IPS-11a (cell line): ENCODE data around the gene SESN3.
"Not testable (repeated sequence)": the region's sequence is repeated elsewhere in the genome, so short reads cannot be mapped to it uniquely, and the experiment has no call there.

Experiments
- H3K4me3 ChIP-seq: one replicate; pipeline ENCODE4 v1.5.1; 2013; ENCODE audit warnings: low read depth, low read length, control low read depth

The SESN3 gene

DNA sequence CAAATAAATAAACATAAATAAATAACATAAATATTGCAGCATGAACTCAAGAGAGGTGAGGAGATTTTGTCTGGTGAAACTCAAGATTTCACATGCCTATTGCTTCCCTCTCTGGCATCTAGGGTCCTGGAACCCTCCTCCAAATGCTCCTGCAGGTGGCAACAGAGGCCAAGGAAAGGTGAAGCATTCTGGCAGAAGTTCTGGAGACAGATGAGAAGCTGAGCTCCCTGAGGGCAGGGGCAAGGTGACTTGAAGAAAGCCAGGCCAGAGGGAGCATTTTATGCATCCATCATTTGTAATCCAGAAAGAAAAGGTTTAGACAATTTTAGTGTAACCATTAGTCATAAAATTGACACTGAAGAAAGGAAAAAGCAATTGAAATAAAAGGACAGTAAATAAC, 76.5 kb downstream of the SESN3 start:
- no peak overlapping the region for H3K4me3 ChIP-seq

DNA sequence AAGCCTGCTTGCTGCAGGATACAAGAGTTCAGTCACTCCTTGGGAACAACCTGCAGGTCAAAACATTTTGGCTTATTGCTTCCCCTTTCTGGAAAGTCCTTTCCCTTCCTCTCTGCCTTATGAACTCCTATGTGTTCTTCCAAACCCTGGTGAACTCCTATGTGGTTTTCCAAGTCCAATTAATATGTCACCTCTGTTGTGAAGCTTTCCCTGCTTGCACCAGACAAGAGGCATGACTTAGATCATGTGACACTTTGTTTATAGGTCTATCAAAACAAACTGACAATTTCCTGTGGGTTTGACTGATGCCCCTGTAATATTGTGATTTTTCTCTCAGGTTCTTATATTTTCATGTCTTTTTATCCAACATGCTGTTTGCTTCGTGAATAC, 77.2 kb downstream of the SESN3 start:
- H3K4me3 ChIP-seq: no peak overlapping the region

DNA sequence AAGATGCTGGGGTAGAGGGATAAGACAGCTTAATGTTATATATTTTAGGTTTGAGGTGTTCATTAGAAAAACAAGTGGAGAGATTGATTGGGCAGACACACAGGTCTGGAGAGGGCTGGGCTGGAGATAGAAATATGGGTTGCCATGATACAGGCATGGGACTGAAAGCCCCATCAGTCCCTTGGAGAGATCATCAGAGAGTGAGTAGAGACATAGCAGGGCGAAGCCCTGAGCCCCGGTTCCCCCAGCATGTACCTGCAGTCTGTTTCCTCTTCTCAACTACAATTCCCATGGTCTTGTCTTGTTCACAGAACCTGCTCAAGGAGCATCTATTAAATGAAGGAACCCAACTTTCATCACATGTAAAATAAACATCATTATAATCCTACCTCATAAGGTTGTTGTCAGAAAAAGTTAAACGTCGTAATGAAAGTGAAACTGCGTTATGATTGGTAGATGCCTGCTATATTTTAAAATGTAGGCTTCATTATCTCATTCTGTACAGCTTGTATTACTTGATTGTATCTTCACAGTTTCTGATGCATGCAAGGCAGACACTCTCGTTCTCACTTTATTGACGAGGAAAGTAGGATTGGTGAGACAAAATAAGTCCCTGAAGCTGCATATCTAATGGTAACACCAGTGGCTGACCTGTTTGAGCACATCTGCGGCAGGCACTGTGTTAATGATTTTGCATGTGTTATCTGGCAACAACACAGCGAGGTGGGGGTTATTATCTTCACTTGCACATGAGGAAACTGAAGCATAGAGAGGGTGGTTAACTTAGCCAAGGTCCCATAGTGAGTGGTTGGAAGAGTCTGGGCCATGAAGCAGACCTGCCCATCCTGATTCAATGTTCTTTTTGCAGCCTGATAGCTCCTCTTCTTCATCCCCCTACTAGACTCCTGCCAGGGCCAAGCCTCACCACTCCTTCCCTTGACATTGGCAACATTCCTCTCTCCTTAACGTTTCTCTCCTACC, 77.8 kb downstream of the SESN3 start:
- H3K4me3 ChIP-seq: no peak overlapping the region

DNA sequence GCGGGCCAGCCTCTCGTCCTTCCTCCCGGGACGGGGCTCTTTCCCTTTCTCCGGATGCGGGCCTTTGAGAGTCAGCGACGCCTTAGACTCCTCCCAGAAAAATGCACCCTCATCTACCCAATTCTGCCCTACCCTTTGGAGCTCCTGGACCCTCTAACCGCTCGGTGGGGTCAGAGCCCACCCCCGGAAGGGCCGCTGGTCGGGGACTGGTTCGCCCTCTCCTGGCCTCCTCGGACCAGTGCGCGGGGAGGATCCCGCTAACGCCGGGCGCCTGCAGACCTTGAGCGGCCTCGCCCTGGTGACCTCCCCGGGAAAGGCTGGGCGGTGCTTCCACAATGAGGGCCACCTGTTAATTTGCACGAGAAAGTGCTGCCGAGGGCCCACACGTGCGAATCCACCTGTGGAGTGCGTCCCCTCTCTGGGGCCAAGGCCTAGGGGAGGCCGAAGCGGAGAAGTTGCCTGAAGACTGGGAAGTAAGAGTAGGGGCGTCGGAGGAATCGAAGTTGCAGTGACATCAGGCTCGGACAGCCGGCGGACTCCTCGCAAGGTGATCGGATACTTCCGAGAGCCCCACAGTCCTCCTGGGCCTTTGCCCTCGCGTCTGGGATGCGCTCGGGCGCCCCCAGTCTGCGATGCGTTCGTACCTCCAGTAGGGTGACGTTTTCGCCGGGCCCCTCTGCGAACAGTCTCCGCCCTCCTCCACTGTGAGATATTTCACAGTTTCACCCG, 79.9 kb downstream of the SESN3 start:
- H3K4me3 ChIP-seq: peak overlapping the region; percentile 56

DNA sequence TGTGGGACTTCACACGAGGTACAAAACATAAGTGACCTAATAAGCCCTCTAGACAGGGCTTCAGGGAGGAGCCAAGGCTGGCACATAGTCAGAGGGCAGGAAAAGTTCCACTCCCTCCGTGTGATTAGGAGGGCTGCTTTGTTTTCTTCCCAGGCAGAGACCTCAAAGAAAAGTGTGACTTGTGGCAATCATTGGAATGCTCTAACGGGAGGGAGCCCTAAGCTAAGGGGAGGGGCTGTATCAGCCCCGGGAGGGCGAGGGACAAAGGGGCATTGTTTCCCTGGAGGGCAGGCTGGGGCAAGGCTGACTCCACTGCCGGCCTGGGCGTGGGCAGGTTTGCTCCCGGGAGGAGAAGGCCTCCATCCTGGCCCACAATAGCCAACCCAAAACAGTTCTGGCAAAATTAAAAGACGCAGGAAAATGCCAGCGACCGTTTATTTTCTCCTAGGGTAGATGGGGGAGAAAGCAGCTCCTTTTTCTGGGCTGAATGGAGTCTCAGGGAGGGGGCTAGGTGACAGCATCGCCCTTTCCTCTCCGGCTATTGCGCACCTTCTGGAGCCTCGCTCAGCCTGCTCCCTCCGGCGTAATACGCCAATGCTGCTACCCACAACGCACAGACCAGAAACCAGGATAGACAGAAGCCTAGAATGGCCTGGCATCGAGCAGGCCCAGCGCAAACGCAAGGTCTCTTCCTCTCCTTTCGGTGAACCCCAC, 81.2 kb downstream of the SESN3 start:
- H3K4me3 ChIP-seq: peak overlapping the region; percentile 56

DNA sequence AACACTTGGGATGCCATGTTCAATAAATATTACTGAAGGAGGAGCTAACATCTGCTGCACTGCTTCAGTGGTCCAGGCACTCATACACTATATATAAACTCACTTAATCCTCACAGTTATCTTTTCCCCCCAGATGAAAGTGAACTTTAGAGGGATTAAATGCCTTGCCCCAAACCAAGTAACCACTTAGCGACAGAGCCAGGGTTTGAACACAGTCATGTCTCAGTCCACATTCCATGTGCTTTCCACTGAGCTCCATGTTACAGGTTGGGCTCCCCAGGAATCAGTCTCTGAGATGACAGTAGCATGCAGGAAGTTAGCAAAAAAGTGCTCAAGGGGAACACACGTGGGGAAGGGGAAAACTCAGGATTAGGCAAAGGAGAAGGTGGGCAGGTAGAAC, 82.1 kb downstream of the SESN3 start:
- no peak overlapping the region for H3K4me3 ChIP-seq

- H3K4me3 ChIP-seq: no peak overlapping the region
Observed at GRCh38 chr11:95148406-95148805, 82.6 kb downstream of the SESN3 start.

- H3K4me3 ChIP-seq: no peak overlapping the region
Observed at GRCh38 chr11:95147364-95147905, 83.6 kb downstream of the SESN3 start.

GRCh38 chr11:95145430-95146060, 85.5 kb downstream of the SESN3 start:
- no peak overlapping the region for H3K4me3 ChIP-seq

GRCh38 chr11:95144313-95145235, 86.4 kb downstream of the SESN3 start:
- H3K4me3 ChIP-seq: no peak overlapping the region

- H3K4me3 ChIP-seq: no peak overlapping the region
Observed at GRCh38 chr11:95143106-95143681, 87.8 kb downstream of the SESN3 start.

GRCh38 chr11:95142431-95142830, 88.6 kb downstream of the SESN3 start:
- no peak overlapping the region for H3K4me3 ChIP-seq

DNA sequence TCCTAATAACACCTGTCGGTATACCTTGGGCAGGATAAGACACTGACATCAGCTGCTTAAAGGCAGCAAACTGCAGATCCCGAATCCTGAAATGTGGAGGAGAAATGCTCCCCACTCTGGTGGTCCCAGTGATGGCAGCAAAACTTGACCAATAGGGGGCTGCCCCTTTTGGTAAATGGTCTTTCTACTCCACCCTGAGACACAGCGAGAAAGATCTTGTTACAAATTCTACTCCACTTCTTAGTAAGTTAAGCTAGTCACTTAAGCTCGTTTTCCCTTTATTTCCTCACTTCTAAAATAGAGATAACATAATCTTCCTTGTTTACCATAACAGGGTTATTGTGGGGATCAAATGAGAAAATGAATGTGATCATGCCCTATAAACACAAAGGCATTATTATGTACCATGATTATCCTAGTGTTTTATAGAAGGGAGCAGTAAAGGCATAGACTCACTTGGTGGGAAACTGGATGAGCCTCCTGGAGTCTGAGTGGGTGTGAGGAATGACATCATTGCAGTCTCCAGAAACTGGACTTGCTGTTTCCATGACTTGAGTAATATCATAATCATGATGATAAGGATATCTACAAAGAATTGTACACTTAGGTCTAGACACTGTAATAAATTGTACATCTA, 90.5 kb downstream of the SESN3 start:
- no peak overlapping the region for H3K4me3 ChIP-seq

DNA sequence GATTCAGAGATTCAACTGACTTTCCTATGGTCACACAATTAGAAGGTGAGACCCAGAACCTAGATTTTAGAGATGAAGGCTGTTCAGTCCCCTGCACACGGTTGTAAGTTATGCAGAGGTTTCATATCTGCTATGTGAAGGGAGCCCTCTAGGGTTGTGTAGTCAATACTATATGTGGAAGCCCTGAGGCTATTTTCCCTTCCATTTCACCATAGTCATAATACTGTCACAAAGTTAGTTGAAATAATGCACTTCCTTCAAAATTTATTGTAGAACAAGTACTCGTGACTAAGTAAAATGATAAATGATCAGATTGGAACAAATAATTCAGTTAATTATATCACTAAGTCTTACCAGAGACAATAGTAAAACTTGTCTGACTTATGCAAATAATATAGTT, 92.6 kb downstream of the SESN3 start:
- no peak overlapping the region for H3K4me3 ChIP-seq

DNA sequence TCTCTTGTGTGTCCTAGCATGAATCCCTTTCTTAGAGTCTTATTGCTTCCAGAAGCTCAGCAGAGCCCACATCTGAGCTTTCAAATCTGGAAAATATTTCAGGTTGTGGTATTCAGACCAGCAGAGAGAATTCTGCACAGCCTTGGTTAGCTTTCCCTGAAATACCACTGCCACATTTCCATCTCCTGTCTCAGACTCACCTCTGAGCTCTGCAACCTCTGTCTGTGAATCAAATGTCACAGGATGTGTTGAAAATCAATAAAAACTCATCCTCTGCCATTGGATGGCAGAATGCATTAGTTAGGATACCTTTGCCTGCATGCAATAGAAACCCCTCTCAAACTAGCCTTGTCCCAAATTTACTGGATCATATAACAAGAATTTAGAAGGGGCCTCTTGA, 93.7 kb downstream of the SESN3 start:
- no peak overlapping the region for H3K4me3 ChIP-seq

DNA sequence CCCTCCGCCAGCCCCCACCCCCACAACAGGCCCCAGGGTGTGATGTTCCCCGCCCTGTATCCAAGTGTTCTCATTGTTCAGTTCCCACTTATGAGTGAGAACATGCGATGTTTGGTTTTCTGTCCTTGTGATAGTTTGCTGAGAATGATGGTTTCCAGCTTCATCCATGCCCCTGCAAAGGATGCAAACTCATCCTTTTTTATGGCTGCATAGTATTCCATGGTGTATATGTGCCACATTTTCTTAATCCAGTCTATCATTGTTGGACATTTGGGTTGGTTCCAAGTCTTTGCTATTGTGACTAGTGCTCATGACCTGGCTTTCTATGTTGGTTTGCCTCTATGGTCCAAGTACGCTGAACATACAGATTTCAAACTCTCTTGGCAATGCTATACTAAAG, 94.3 kb downstream of the SESN3 start:
- not testable (repeated sequence) for H3K4me3 ChIP-seq

GRCh38 chr11:95135880-95136279, 95.1 kb downstream of the SESN3 start:
- H3K4me3 ChIP-seq: no peak overlapping the region

DNA sequence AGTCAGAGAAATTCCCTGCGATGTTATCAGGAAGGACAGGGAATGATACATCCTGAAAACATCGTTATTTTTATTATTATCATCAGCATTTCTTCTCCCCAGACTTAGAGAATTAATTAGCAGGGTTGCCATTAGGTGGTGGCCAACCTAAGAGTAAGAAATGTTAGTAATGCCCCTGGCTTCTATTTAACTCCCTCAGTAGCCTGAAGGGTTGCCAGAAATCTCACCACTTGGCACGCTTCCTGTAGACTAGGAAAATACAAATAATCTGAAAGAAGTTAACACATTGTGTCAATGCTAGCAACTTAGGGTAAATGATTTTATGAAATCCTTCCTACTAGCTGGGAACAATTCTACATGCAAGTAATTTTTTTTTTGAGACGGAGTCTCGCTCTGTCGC, 95.8 kb downstream of the SESN3 start:
- no peak overlapping the region for H3K4me3 ChIP-seq

GRCh38 chr11:95134491-95134890, 96.5 kb downstream of the SESN3 start:
- H3K4me3 ChIP-seq: no peak overlapping the region
